MV-4-11 (cell line): ENCODE results near the gene TK1.
"Not testable (repeated sequence)": the region's sequence is repeated elsewhere in the genome, so short reads cannot be mapped to it uniquely, and the experiment has no call there.

Experiments used
- DNase-seq: peaks from one replicate; lab custom pipeline; 2025; lab: John Stamatoyannopoulos, UW

The TK1 gene

DNA sequence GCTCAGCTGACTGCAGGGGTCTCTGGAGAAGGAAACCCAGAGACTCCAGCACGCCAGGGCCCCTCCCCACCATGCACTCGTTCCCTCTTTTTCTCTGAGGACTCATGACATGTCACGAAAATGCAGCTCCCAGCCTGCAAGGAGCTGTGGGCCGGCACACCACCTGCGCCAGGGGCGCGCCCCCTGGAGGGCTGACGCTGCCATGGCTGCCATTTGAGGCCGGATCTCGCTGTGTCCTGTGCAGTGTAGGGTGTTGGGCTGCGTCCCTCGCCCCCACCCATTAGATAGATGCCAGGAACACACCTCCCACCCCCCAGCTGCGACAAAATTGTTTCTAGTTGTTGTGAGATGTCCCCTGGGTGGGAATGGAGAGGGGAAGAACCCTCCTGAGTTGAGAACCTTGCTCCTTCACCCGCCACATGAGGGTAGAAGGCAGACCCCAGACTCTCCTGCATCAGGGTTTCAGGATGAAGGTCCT lies 10.3 kb downstream of the TK1 start:
- peak; percentile 64 for DNase-seq

DNA sequence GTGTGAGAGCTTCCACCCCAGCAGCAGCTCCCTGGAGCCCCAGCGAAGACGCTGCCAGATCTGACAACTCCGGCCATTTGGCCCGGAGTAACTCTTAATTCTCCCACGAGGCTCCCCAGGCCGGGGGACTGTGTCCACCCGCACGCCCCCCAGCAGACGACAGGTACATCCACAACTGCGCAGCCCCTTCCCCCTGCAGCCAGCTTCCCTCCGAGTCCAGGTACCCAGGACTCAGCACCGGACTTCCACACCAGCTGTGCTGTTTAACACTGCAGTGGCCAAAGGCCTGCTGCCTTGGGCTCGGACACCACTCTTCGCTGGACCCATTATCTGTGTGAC lies 11.2 kb downstream of the TK1 start:
- no peak for DNase-seq

DNA sequence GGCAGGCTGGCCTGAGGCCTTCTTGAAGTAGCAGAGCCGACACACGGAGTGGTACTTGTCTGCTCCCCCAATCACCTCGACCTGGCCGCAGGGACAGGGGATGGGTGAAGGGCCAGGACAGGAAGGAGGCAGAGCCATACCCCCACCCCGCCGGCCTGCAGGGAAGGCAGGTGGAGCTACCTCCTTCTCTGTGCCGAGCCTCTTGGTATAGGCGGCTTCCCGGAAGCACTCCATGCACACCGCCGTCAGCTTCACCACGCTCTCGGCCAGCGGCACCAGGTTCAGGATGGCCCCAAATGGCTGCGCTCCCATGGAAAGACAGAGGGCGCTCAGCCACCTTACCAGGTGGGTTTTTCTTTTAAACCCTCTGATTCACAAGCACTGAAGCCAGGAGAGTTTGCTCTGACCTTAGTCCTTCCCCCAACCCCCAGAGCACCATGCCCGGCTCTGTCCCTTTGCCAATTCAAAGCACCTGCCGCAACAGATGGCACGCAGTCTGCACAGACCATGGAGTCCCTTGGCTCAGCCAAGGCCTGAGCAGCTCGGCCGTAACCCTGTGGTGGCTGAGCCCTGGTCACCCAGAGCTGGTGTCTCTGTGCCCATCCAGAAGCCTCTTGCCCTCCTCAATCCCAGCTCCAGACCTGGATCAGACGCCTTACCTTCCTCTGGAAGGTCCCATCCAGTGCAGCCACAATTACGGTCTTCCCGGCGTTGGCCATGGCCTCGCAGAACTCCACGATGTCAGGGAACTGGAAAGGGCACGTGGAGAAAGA lies 11.8 kb downstream of the TK1 start:
- DNase-seq, result no peak

DNA sequence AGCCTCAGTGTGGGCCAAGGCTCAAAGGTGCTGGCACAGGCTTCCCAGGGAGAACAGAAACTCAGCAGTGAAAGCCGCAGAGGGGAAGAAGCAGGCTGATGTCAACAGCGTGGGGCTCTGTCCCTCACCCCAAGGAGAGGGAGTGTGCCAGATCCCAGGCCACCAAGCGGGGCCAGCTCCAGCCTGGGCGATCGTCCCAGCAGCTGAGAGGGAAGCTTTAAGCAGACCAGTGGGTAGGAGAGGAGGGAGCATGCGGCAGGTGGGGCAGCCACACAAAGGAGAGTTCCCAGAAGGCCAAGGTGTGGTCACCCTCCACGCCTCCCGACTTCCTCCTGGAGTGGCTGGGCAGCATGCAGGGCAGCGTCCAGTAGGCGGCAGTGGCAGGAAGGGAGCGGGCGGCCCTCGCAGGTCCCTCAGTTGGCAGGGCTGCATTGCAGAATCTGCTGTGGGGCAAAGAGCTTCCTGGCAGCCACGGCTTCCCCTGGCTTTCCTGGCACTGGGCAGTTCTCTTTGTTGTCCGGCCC lies 12.4 kb downstream of the TK1 start:
- peak; percentile 88 for DNase-seq

DNA sequence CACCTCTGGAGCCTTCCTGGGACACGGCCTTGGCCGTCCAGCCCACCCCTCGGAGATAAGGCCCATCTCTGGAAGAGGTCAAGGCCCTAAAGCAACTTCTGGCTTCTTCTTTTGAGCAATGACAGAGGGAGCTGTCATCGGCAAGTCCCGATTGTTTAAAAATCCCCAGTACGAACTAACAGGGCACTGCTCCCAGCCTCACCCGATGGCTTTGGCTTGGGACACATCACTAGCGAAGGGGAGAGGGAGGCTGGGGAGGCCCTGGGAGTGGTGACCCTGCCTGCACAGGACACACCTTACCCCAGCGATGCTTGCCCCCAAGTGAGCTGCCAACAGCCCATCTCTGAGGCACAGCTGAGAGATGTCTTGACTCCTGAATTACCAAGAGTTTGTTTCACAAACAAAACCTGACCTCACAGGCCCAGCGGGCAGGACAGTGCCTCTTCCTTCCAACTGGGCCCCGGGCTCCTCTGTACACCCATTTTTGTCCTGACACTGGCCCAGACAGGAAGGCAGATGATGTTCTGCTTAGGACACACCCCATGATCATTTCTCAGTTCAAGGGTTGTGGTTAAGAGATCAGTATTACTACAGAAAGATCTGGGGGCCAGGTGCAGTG lies 13.6 kb downstream of the TK1 start:
- DNase-seq, result peak; percentile 23

DNA sequence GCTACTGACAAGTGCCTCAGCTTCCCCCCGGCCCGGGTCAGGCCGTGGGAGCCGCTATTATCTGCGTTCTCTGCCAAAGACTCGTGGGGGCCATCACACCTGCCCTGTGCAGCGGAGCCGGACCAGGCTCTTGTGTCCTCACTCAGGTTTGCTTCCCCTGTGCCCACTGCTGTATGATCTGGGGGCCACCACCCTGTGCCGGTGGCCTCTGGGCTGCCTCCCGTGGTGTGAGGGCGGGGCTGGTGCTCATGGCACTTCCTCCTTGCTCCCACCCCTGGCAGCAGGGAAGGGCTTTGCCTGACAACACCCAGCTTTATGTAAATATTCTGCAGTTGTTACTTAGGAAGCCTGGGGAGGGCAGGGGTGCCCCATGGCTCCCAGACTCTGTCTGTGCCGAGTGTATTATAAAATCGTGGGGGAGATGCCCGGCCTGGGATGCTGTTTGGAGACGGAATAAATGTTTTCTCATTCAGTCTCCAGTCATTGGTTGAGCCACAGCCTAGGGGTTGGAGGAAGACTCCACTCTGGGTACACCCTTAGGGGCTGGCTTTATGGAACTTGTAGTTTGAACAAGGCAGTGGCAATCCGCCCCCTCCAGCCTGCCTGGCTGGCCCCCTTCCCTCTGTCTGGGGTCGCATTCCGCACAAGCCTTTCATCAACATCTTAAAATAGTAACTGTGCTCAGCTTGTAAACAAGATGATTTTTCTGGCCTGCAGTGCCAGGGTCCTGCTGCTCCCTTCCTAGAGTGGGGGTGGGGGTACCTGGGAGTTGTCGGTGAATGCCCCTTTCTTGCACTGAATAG lies 14.4 kb downstream of the TK1 start:
- peak; percentile 45 for DNase-seq

DNA sequence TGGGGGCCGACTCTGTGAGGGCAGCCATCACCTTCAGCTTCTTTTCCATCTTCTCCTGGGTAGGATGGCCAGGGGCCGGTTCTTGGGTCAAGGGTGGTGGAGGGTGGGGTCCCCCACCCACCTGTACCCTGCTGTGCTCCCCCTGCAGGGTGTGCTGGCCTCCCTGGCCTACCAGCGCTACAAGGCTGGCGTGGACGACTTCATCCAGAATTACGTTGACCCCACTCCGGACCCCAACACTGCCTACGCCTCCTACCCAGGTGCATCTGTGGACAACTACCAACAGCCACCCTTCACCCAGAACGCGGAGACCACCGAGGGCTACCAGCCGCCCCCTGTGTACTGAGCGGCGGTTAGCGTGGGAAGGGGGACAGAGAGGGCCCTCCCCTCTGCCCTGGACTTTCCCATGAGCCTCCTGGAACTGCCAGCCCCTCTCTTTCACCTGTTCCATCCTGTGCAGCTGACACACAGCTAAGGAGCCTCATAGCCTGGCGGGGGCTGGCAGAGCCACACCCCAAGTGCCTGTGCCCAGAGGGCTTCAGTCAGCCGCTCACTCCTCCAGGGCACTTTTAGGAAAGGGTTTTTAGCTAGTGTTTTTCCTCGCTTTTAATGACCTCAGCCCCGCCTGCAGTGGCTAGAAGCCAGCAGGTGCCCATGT lies 15.1 kb downstream of the TK1 start:
- not testable (repeated sequence) for DNase-seq

DNA sequence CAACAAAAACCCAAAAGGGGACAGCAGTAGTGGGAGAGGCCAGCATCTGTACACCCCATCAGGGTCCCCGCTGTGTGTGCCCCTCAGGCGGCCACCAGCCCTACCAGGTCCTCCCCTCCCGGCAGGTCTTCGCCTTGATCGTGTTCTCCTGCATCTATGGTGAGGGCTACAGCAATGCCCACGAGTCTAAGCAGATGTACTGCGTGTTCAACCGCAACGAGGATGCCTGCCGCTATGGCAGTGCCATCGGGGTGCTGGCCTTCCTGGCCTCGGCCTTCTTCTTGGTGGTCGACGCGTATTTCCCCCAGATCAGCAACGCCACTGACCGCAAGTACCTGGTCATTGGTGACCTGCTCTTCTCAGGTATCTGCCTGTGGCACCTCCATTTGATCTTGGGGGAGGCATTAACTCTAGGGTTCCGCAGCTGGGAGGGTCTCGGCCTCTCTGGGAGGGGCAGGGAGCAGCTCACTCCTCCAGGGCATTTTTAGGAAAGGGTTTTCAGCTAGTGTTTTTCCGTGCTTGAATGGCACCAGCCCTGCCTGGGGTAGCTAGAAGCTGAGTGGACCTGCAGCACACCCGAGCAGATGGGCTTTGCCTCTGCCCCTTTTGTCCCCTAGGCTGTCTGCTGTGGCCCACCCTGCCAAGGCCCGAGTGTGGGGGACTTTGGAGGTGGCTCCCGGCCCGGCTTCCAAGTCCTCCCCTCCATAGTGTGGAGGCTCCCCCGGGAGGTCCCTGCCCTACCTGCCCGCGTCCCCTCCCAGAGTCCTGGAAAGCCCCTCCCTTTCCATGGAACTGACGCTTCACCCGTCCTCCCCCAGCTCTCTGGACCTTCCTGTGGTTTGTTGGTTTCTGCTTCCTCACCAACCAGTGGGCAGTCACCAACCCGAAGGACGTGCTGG lies 15.9 kb downstream of the TK1 start:
- DNase-seq, result no peak

DNA sequence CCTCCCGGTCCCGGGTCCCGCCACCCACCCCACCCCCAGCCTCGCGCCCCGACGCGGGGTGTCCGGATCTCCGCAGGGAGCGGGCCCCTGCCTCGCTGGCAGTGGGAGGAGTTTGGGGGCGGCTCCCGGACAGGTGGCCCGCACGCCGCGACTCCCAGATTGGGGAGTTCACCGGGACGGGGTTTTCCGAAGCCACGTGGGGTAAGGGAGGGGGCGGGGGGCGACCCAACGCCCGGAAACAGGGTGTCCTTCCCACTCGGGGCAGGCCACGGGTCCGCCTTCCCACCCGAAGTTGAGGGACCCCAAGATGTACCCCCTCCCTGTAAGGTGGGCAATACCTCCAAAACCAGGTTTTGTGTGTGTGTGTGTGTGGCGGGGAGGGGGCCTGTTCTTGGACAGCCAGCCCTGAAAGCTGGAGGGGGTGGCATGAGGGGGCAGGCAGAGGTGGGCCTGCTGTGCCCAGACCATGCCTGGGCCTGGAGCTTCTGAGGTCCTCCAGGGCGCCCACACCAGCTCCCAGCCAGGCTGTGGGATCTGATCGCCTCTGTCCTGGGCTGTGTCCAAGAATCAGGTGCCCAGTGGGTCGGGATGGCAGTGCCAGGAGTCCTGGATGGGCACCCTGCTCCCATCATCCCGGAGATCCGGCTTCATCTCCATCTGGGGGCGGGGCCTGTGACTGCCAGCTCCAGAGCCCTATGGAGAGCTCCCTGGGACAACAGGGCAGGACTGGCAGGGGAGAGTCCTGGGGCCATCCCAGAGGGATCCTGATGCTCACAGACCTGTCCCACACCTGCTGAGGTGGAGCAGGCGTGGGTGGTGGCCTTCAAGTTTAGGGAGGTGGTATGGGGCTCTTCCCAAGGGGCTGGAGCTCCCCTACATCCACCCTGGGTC lies 17.7 kb downstream of the TK1 start:
- no peak for DNase-seq

DNA sequence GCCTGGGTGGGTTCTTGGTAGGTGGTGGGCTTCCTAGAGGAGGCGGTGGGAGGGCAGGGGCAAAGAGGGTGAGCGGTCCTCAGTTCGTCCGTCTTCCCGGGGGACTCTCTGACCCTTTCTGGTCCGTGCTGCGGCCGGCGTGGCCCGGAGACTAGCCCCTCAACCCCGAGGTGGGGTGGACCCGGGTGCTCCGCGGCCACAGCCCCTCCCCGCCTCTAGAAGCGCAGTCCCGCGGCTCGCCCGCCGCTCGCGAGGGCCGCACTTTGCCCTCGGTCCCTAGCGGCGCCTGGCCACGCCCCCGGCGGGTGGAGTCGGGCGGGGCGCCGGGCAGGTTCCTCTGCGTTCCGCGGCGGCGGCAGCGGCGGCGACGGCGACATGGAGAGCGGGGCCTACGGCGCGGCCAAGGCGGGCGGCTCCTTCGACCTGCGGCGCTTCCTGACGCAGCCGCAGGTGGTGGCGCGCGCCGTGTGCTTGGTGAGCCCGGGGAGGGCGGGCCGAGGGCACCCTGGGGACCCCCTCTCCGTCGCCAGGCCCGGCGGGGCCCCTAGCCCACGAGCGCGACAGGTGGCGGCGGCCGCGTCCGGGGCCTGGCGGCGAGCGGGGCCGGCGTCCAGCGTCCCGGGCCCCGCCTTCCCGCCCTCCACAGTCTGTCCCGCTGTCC lies 18.5 kb downstream of the TK1 start, which contains the start of gene SYNGR2:
TSS of gene SYNGR2 (plus strand) at position 340 of the 661 bp plus-strand sequence. CDS start at position 376, 36 bp downstream.
- peak; percentile 66 for DNase-seq

DNA sequence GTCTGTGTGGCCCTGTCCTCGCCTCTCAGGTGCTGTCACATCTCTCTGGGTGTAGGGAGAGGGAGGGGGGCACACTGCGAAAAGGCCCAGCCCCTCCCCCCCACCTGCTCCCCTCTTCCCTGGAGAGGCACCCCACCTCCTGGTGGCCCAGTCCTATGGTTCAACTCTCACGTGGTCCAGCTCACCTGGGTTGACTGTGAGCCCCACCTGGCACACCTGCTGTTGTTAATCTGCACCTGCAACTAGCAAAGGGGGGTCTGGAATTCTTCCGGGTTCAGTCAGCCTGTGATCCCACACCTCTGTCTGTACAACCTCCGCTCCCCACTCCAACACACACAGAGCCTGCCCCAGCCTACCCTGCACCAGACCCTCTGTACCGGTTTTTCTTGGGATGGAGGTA lies 20.4 kb downstream of the TK1 start:
- no peak for DNase-seq

DNA sequence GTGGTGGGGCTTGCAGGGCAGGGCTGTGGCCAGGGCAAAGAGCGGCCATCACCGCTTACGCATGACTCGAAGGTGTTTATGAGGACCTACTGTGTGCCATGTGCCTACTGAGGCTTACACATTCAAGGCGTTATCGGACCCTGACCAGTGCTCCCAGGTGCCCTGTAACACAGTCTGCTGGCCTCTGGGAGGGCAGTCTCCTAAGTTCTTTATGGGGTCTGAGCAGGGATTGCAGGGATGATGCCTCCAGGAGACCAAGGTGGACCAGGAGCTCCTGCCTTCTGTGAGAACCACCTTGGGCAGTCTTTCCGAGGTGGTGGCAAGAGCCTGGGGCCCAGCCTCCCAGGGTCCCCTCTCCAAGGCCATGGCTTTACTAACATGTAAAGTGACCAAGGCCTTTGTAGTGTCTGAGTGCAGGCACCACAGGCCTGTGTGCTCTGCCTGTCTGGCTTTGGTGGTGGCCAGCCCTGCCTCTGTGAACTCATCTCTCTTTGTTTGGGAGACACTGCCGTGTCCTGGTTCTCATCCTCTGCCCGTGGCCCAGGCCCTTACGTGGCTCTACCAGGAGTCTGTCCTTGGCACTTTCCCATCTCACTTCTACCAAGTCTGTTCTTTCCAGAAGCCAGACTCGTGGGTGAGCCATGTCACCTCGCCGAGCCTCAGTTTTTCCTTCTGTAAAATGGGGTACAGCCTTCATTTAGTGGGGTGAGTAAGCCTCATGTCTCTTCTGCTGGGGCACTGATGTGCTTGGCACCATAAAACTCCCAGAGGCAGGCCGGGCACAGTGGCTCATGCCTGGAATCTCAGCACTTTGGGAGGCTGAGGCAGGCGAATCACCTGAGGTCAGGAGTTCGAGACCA lies 21.9 kb downstream of the TK1 start:
- DNase-seq, result no peak

DNA sequence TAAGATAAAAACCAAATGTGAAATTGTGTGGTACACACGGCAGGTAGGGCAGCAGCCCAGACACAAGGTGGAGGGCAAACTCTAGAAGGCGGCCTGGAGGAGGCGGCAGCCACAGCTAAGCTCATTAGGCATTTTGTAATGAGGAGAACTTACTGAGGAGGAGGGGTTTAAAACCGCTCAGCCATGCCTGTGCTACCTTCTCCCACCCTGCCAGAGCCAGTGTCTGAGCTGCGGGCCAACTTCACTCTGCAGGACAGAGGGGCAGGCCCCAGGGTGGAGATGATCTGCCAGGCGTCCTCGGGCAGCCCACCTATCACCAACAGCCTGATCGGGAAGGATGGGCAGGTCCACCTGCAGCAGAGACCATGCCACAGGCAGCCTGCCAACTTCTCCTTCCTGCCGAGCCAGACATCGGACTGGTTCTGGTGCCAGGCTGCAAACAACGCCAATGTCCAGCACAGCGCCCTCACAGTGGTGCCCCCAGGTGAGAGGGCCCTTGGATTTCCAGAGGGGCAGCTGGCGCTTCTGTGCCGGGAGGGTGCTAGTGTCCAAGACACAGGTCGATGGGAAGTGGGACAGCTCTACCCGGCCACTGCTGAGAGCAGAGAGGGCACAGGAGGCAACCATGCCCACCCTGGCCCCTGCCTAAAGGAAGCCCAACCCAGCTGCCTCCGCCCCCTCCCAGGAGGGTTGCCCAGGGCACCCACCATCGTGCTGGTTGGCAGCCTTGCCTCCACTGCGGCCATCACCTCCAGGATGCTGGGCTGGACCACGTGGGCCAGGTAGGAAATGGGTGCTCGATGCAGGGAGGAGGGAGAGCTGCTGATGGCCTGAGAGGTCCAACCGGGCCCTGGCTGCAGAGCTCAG lies 22.7 kb downstream of the TK1 start:
- no peak for DNase-seq

DNA sequence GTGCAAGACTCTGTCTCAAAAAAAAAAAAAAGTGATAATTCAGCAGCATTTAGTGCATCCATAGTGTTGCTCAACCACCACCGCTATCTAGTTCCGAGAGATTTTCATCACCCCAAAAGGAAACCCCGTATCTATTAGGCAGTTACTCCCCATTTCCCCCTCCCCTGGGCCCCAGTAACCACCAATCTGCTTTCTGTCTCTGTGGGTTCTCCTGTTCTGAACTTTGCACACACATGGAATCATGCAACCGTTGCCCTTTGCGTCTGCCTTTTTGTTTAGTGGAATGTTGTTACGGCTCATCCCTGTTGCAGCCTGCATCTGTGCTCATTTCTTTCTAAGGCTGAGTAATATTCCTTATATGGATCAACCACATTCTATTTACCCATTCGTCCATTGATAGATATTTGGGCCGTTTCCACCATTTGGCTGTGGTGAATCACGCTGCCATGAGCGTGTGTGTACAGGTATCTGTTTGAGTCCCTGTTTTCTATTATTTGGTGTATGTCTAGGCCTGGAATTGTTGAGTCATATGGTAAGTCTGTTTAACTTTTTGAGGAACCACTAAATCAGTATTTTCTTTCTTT lies 27.2 kb downstream of the TK1 start:
- DNase-seq, result peak; percentile 63

DNA sequence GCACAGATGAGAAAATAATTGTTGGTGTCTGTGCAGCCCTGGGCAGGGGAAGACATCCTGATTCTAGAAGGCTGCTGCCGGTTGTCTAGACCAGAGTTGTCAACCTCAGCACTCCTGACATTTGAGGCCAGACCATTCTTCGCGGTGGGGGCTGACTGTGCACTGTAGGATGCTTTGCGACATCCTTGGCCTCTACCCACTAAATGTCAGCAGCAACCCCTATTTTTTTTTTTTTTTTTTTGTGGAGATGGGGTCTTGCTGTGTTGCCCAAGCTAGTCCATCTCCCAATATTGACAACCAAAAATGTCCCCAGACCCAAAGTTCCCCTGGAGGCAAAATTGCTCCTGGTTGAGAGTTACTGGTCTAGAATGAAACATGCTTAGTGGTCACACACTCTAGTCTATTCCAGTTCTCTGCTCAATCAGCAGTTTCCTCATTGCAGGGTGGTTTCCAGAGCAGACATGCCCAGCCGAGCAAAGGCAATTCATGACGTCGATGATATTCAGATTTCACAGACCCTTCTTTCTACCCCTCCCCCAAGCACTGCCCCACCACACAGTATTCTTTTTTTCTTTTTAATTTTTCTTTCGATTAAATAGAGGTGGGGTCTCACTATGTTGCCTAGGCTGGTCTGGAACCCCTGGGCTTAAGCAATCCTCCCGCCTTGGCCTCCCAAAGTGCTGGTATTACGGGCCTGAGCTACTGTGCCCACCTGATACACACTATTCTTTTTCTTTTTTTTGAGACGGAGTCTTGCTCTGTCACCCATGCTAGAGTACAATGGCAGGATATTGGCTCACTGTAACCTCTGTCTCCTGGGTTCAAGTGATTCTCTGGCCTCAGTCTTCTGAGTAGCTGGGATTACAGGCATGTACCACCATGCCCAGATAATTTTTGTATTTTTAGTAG lies 31.7 kb downstream of the TK1 start:
- peak; percentile 82 for DNase-seq

DNA sequence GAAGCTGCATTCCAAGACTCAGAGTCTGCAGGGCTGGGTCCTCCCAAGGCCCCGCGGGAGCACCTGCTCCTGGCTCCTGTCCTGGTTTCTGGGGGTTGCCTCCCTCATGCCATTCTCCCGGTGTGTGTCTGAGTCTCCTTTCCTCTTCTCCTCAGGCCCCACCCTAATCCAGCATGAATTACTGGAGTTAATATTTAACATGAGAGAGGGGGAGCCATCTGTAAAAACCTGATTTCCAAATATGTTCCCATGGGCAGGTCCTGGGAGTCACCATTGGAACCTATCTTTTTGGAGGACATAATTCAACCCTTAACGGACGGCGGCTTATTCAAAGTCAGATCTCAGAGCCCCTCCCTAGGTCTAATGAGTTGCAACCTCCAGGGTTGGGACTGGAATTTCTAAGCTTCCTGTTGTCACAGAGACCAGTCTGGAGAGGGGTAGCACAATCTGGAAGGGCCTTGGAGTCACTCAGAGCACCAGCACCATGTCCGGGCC lies 35.3 kb downstream of the TK1 start:
- DNase-seq, result no peak
